Common myeloid progenitor, CD34-positive (primary cell): ENCODE measurements around the gene ANO1.

Source experiments
- CTCF ChIA-PET: fragments of 350-600 bp; sonication (Branson Sonifier 250); formaldehyde crosslinking; loops from one replicate; lab custom pipeline; 2021; ENCODE audit warnings: antibody characterized with exemption; lab: Charles Lee
- POLR2A ChIA-PET: fragments of 350-600 bp; sonication (Branson Sonifier 250); formaldehyde crosslinking; loops from one replicate; lab custom pipeline; 2021; ENCODE audit warnings: antibody characterized with exemption; lab: Charles Lee
- DNase-seq, 3 donors: peaks; one replicate each; pipeline versions ENCODE4 v3.0.0 to v3.0.0-alpha.2; 2013
- H3K27ac ChIP-seq, 2 experiments: 1 replicate in 1 of 2; 2 replicates in 1 of 2; pipeline ENCODE4 v1.7.0; 2013; ENCODE audit warnings: inconsistent platforms in 2 of 2, low read length in 2 of 2, mild to moderate bottlenecking in 2 of 2, low read depth in 1 of 2, moderate library complexity in 1 of 2; ENCODE audit not compliant: severe bottlenecking in 2 of 2, insufficient read depth in 1 of 2, poor library complexity in 1 of 2
- H3K27me3 ChIP-seq, 5 experiments: replicated peaks in 2 of 5; 1 replicate in 3 of 5; 2 replicates in 2 of 5; pipeline versions ENCODE4 v1.6.1 to v1.7.0; 2013; ENCODE audit warnings: low read length in 4 of 5, mild to moderate bottlenecking in 2 of 5, moderate library complexity in 2 of 5, inconsistent platforms in 1 of 5; ENCODE audit not compliant: insufficient read depth in 5 of 5, control insufficient read depth in 4 of 5
- H3K36me3 ChIP-seq, 4 experiments: 1 replicate in 2 of 4; 2 replicates in 2 of 4; pipeline versions ENCODE4 v1.6.1 to v1.7.0; 2013; ENCODE audit warnings: low read length in 3 of 4, control low read depth in 1 of 4, mild to moderate bottlenecking in 1 of 4; ENCODE audit not compliant: control insufficient read depth in 4 of 4, insufficient read depth in 4 of 4
- H3K4me1 ChIP-seq, 4 experiments: 1 replicate in 3 of 4; 2 replicates in 1 of 4; pipeline versions ENCODE4 v1.6.1 to v1.7.1; 2013; ENCODE audit warnings: low read length in 3 of 4, mild to moderate bottlenecking in 3 of 4, control low read depth in 1 of 4, inconsistent platforms in 1 of 4, moderate library complexity in 1 of 4; ENCODE audit not compliant: control insufficient read depth in 4 of 4, insufficient read depth in 4 of 4; ENCODE audit errors: control extremely low read depth in 1 of 4
- H3K4me3 ChIP-seq, 7 experiments: 1 replicate in 4 of 7; 2 replicates in 3 of 7; pipeline versions ENCODE4 v1.5.1 to v1.7.0; 2013; ENCODE audit warnings: mild to moderate bottlenecking in 7 of 7, low read length in 6 of 7, moderate library complexity in 6 of 7, inconsistent platforms in 2 of 7, low read depth in 2 of 7, control low read depth in 1 of 7; ENCODE audit not compliant: insufficient read depth in 4 of 7, control insufficient read depth in 1 of 7; ENCODE audit errors: extremely low read depth in 1 of 7
- H3K9me3 ChIP-seq, 5 experiments: 1 replicate in 4 of 5; 2 replicates in 1 of 5; pipeline versions ENCODE4 v1.6.1 to v1.7.1; 2013; ENCODE audit warnings: low read length in 4 of 5, mild to moderate bottlenecking in 2 of 5, inconsistent platforms in 1 of 5, low read depth in 1 of 5, moderate library complexity in 1 of 5; ENCODE audit not compliant: control insufficient read depth in 4 of 5, insufficient read depth in 2 of 5; ENCODE audit errors: control extremely low read depth in 1 of 5
- WGBS: methylation state at CpG from one replicate; pipeline ENCODE4 v1.1.5; 2013; ENCODE audit not compliant: insufficient coverage; 5-methylcytosine and 5-hydroxymethylcytosine counted together

The ANO1 gene

DNA sequence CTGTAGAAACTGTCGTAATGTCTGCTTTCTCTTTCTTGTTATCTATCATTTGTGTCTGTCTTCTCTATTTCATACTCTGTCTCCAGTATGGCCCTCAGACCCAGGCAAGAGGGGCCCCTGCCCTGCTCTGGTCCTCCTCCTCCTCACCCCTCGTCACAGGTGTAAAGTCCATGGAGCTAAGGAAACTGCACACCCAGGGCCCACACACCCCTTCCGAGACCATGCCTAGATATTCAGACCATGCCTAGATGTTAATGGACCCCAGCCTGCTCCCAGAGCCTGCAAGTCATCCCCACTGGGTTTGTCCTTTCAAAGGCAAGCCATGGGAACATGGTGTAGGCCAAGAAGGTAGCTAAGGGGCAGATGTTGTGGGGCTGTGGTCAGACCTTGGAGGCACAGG, 24.1 kb upstream of the ANO1 start:
- no peak for DNase-seq
- 80% methylated on average over 2 of the region's 3 CpGs for WGBS
- CTCF ChIA-PET, result no interaction called here
- Histone ChIP-seq H3K27ac (no peak overlapping the region), H3K36me3 (no peaks in the 10 kb centered on the region), H3K4me3 (no peak overlapping the region), H3K27me3 (peaks cover 0 to 30% (median 3%) of the 10 kb centered on the region in 5 experiments), H3K9me3 (peaks cover 0 to 9% (median 4%) of the 10 kb centered on the region in 5 experiments), H3K4me1 (no peaks in the 10 kb centered on the region)
- POLR2A ChIA-PET, result no interaction called here

- no CpG with 5 or more reads among the region's 3 CpGs for WGBS
- no peaks in the 10 kb centered on the region for H3K36me3 ChIP-seq
- ChIA-PET POLR2A (no interaction called here), CTCF (no interaction called here)
- no peak for DNase-seq
- H3K27me3 ChIP-seq, result peaks cover 0 to 22% (median 6%) of the 10 kb centered on the region in 5 experiments
- peaks cover 0 to 9% (median 4%) of the 10 kb centered on the region in 5 experiments for H3K9me3 ChIP-seq
- H3K27ac ChIP-seq, result no peak overlapping the region
- no peak overlapping the region for H3K4me3 ChIP-seq
- H3K4me1 ChIP-seq, result no peaks in the 10 kb centered on the region
These were observed 22.7 kb upstream of the ANO1 start for GRCh38 chr11:70055444-70055843.

- Histone ChIP-seq H3K4me3 (no peak overlapping the region), H3K36me3 (no peaks in the 10 kb centered on the region), H3K27ac (no peak overlapping the region), H3K27me3 (peaks cover 0 to 18% (median 3%) of the 10 kb centered on the region in 5 experiments), H3K9me3 (peaks cover 0 to 9% (median 4%) of the 10 kb centered on the region in 5 experiments), H3K4me1 (no peaks in the 10 kb centered on the region)
- 100% methylated on average over 3 of the region's 3 CpGs for WGBS
- no peak for DNase-seq
- CTCF ChIA-PET, result no interaction called here
- POLR2A ChIA-PET, result no interaction called here
These were observed 21.0 kb upstream of the ANO1 start for GRCh38 chr11:70057080-70057479.

DNA sequence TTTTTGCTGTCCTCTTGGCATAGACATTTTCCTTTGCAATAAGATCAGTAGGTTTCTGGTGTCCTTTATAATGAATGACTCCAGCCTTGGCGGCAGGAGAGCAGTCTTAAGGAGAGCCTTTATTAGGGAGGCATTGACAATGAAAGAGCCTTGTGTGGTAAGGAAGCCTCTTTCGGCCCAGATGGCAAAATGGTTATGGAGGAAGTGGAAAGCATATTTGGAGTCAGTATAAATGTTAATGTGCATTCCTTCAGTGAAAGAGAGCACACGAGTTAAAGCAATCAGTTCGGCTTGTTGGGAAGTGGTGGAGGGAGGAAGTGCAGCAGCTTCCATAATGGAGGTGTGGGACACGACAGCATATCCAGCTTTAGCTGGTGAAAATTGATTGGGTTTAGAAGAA, 18.1 kb upstream of the ANO1 start:
- POLR2A ChIA-PET, result no interaction called here
- H3K4me1 ChIP-seq, result no peaks in the 10 kb centered on the region
- peaks cover 0 to 6% (median 0%) of the 10 kb centered on the region in 5 experiments for H3K9me3 ChIP-seq
- 82% methylated on average over 5 of the region's 5 CpGs for WGBS
- CTCF ChIA-PET, result no interaction called here
- DNase-seq, result no peak
- H3K27ac ChIP-seq, result no peak overlapping the region
- H3K4me3 ChIP-seq, result no peak overlapping the region
- H3K27me3 ChIP-seq, result peaks cover 0 to 33% (median 9%) of the 10 kb centered on the region in 5 experiments
- no peaks in the 10 kb centered on the region for H3K36me3 ChIP-seq

GRCh38 chr11:70060611-70061293, 17.4 kb upstream of the ANO1 start:
- Histone ChIP-seq H3K27me3 (peaks cover 0 to 41% (median 9%) of the 10 kb centered on the region in 5 experiments), H3K9me3 (peaks cover 0 to 6% (median 0%) of the 10 kb centered on the region in 5 experiments), H3K36me3 (no peaks in the 10 kb centered on the region), H3K4me3 (no peak overlapping the region), H3K27ac (no peak overlapping the region), H3K4me1 (no peaks in the 10 kb centered on the region)
- CTCF ChIA-PET, result no interaction called here
- 90% methylated on average over 10 of the region's 10 CpGs for WGBS
- POLR2A ChIA-PET, result no interaction called here
- no peak for DNase-seq

- Histone ChIP-seq H3K27ac (no peak overlapping the region), H3K36me3 (no peaks in the 10 kb centered on the region), H3K9me3 (peaks cover 0 to 3% (median 0%) of the 10 kb centered on the region in 5 experiments), H3K27me3 (peaks cover 0 to 49% (median 12%) of the 10 kb centered on the region in 5 experiments), H3K4me3 (no peak overlapping the region), H3K4me1 (no peaks in the 10 kb centered on the region)
- no CpG with 5 or more reads among the region's 1 CpG for WGBS
- no peak for DNase-seq
- CTCF ChIA-PET, result no interaction called here
- POLR2A ChIA-PET, result interaction anchor here (0.6 kb wide), 1 partner anchor 702 kb away, joined by 4 read pairs; no protein-coding TSS in a partner anchor
These were observed 16.4 kb upstream of the ANO1 start for GRCh38 chr11:70061734-70062133.

- Histone ChIP-seq H3K27ac (no peak overlapping the region), H3K27me3 (peaks cover 0 to 63% (median 17%) of the 10 kb centered on the region in 5 experiments), H3K4me3 (no peak overlapping the region), H3K36me3 (no peaks in the 10 kb centered on the region), H3K4me1 (no peaks in the 10 kb centered on the region), H3K9me3 (no peaks in the 10 kb centered on the region)
- POLR2A ChIA-PET, result no interaction called here
- CTCF ChIA-PET, result no interaction called here
- 96% methylated on average over 3 of the region's 8 CpGs for WGBS
- no peak for DNase-seq
These were observed 15.0 kb upstream of the ANO1 start for GRCh38 chr11:70063121-70063520.
